Measurements from ENCODE around the gene FGFR1OP2.
"Not testable (repeated sequence)": the region's sequence is repeated elsewhere in the genome, so short reads cannot be mapped to it uniquely, and the experiment has no call there.

FGFR1OP2 gene

GRCh38 chr12:26941215-26941594 lies 2.9 kb downstream of the FGFR1OP2 start:
- no peak for DNase-seq (ENCODE audit: low read depth)

- no peak for DNase-seq (ENCODE audit: low read depth)
Observed at GRCh38 chr12:26948309-26948708, 10.0 kb downstream of the FGFR1OP2 start.

- no peak for DNase-seq (ENCODE audit: low read depth)
Observed at GRCh38 chr12:26953447-26953846, 15.2 kb downstream of the FGFR1OP2 start.

- DNase-seq (ENCODE audit: low read depth), result no peak
Observed at GRCh38 chr12:26954027-26954426, 15.8 kb downstream of the FGFR1OP2 start.

GRCh38 chr12:26961391-26961790 lies 23.1 kb downstream of the FGFR1OP2 start:
- DNase-seq (ENCODE audit: low read depth), result not testable (repeated sequence)

GRCh38 chr12:26961803-26962202 lies 23.5 kb downstream of the FGFR1OP2 start:
- no peak for DNase-seq (ENCODE audit: low read depth)

- DNase-seq (ENCODE audit: low read depth), result no peak
Observed at GRCh38 chr12:26963413-26963812, 25.1 kb downstream of the FGFR1OP2 start.

- no peak for DNase-seq (ENCODE audit: low read depth)
Observed at GRCh38 chr12:26966842-26967241, 28.6 kb downstream of the FGFR1OP2 start.

- no peak for DNase-seq (ENCODE audit: low read depth)
Observed at GRCh38 chr12:26970136-26970535, 31.9 kb downstream of the FGFR1OP2 start.

- DNase-seq (ENCODE audit: low read depth), result peak; percentile 56
Observed at GRCh38 chr12:26971963-26972362, 33.7 kb downstream of the FGFR1OP2 start.

- no peak for DNase-seq (ENCODE audit: low read depth)
Observed at GRCh38 chr12:26976687-26977086, 38.4 kb downstream of the FGFR1OP2 start.

- DNase-seq (ENCODE audit: low read depth), result no peak
Observed at GRCh38 chr12:26978801-26979200, 40.5 kb downstream of the FGFR1OP2 start.

- DNase-seq (ENCODE audit: low read depth), result no peak
Observed at GRCh38 chr12:26979733-26980132, 41.5 kb downstream of the FGFR1OP2 start.

GRCh38 chr12:26982866-26983265 lies 44.6 kb downstream of the FGFR1OP2 start:
- DNase-seq (ENCODE audit: low read depth), result no peak

- no peak for DNase-seq (ENCODE audit: low read depth)
Observed at GRCh38 chr12:26987634-26988424, 49.6 kb downstream of the FGFR1OP2 start.

GRCh38 chr12:26988703-26989102 lies 50.4 kb downstream of the FGFR1OP2 start:
- DNase-seq (ENCODE audit: low read depth), result no peak

- DNase-seq (ENCODE audit: low read depth), result no peak
Observed at GRCh38 chr12:26989873-26990272, 51.6 kb downstream of the FGFR1OP2 start.

GRCh38 chr12:26991826-26992225 lies 53.6 kb downstream of the FGFR1OP2 start:
- DNase-seq (ENCODE audit: low read depth), result no peak

- DNase-seq (ENCODE audit: low read depth), result no peak
Observed at GRCh38 chr12:26994109-26994508, 55.8 kb downstream of the FGFR1OP2 start.

GRCh38 chr12:26995706-26996105 lies 57.4 kb downstream of the FGFR1OP2 start:
- no peak for DNase-seq (ENCODE audit: low read depth)

- no peak for DNase-seq (ENCODE audit: low read depth)
Observed at GRCh38 chr12:26997003-26997402, 58.7 kb downstream of the FGFR1OP2 start.

- DNase-seq (ENCODE audit: low read depth), result no peak
Observed at GRCh38 chr12:27000961-27001360, 62.7 kb downstream of the FGFR1OP2 start.

GRCh38 chr12:27001663-27002062 lies 63.4 kb downstream of the FGFR1OP2 start:
- no peak for DNase-seq (ENCODE audit: low read depth)

- no peak for DNase-seq (ENCODE audit: low read depth)
Observed at GRCh38 chr12:27002141-27002540, 63.9 kb downstream of the FGFR1OP2 start.

All from activated T-cell treated with anti-CD3 and anti-CD28 coated beads for 24 hours (primary cell).